Suprapubic skin (tissue), 4 donors: Measurements from ENCODE around the gene FOXJ1.

Experiments
- CTCF ChIP-seq, 2 donors: fragments of 200-600 bp in 1 of 2; fragments of 450-650 bp in 1 of 2; sonication (generic) in 1 of 2; IDR thresholded peaks; one replicate each; pipeline ENCODE4 v1.5.1; 2016 to 2019; ENCODE audit warnings: antibody characterized with exemption in 2 of 2, mild to moderate bottlenecking in 1 of 2, moderate library complexity in 1 of 2
- EP300 ChIP-seq: sonication (generic); formaldehyde crosslinking; IDR thresholded peaks from one replicate; pipeline ENCODE4 v1.6.1; 2017; ENCODE audit warnings: antibody characterized with exemption
- POLR2A ChIP-seq, 2 donors: fragments of 450-650 bp; IDR thresholded peaks; one replicate each; pipeline ENCODE4 v1.6.1; 2017; ENCODE audit warnings: antibody characterized with exemption in 2 of 2, mild to moderate bottlenecking in 2 of 2, moderate library complexity in 2 of 2
- POLR2AphosphoS5 ChIP-seq, 3 donors: sonication (generic); formaldehyde crosslinking; IDR thresholded peaks; one replicate each; pipeline ENCODE4 v1.6.1; 2017; ENCODE audit warnings: antibody characterized with exemption in 3 of 3

- TF ChIP-seq CTCF (IDR thresholded peaks at IDR 0.05) (no peak), EP300 (no peak), POLR2A (IDR thresholded peaks at IDR 0.05) (no peak), POLR2AphosphoS5 (IDR thresholded peaks at IDR 0.05) (no peak)
Measured at GRCh38 chr17:76125391-76125675, 15.7 kb downstream of the FOXJ1 start.
